G401 (cell line): ENCODE measurements around the gene PTRHD1. TPM values are rescaled to one million over a fixed set of nuclear protein-coding genes. Genes with fewer than 3 reads are reported as not detected.
A peak's percentile ranks its signal among the peaks of the same experiment; 100 is the strongest.

Experiments
- DNase-seq: peaks from one replicate; pipeline ENCODE4 v3.0.0-alpha.2; 2015; ENCODE audit warnings: low spot score
- in situ Hi-C: cut with HindIII; loops from 2 replicates; pipeline ENCODE4 v1.10.0; 2016; ENCODE audit warnings: low sequenced_read_pairs, mixed read lengths
- total RNA-seq: library from RNA; depleted of rRNA; stranded (reverse); fragments of >200 nt; shearing (Covaris generic); gene quantifications from 2 replicates; pipeline ENCODE4 v1.2.3, GENCODE V29; 2014

Gene PTRHD1
- total RNA-seq, 1 experiment from 2014 or later: 53.8 TPM

DNA sequence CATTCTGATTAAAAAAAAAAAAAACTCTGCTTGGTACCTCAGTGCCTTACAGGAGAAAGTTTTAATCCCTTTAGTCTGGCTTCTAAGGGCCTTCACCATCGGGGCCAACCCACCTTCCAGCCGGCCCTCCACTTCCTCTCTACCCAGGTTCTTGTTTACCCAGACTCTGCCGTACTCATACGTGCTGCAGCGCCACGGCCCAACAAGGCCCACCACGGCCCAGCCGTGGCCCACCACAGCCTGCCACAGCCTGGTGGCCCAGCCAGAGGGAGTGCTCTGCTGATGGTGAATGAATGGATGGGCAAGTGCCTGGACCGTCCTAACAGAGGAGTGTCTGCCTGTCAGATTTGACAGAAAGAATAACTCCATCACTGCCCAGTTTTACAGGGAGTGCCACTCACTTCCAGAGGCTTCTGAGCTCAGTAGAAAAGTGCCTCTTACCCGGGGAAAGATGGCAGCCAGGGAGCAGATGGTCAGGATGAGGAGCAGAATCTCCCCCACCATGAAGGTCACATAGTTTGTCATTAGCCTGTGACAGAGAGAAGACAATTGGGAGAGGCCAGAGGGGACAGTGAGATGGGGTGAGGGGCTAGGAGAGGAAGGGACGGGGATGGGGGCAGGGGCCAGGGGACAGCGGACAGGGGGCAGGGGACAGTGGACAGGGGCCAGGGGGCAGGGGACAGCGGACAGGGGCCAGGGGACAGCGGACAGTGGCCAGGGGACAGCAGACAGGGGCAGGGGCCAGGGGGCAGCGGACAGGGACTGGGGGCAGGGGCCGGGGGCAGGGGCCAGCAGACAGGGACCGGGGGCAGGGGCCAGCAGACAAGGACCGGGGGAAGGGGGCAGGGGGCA is 38.3 kb upstream of the PTRHD1 start:
- no peak for DNase-seq
- in situ Hi-C loops: no loop called here

- in situ Hi-C loops: no loop called here
Observed at GRCh38 chr2:24830786-24831185, 37.6 kb upstream of the PTRHD1 start.

GRCh38 chr2:24830351-24830750 is 37.2 kb upstream of the PTRHD1 start:
- peak; percentile 22 for DNase-seq
- in situ Hi-C loops: no loop called here

More at GRCh38 chr2:24830786-24831185, 37.6 kb upstream of the PTRHD1 start:
- no peak for DNase-seq

GRCh38 chr2:24828238-24828996 is 35.2 kb upstream of the PTRHD1 start:
- no peak for DNase-seq
- in situ Hi-C loops: no loop called here

- in situ Hi-C loops: no loop called here
- peak; percentile 96 for DNase-seq
Observed at GRCh38 chr2:24827321-24828237, 34.4 kb upstream of the PTRHD1 start.

DNA sequence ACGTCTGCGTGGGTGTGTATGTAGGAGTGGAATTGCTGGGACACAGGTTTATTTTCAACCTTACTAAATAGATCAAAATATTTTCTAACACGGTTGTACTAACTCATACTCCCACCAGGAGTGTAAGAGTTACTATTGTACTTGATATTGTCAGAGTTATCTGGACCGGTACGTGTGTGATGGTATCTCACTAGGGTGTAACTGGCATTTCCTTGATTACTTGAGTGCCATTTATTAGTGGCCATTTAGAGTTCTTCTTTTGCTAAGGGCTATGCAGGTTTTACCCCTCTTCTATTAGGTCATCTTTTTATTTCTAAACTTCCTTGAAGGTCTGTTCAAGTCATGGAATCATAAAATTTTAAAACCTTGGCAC is 33.6 kb upstream of the PTRHD1 start:
- DNase-seq: peak; percentile 5
- in situ Hi-C loops: no loop called here

GRCh38 chr2:24825883-24826772 is 32.9 kb upstream of the PTRHD1 start:
- no peak for DNase-seq
- in situ Hi-C loops: no loop called here

DNA sequence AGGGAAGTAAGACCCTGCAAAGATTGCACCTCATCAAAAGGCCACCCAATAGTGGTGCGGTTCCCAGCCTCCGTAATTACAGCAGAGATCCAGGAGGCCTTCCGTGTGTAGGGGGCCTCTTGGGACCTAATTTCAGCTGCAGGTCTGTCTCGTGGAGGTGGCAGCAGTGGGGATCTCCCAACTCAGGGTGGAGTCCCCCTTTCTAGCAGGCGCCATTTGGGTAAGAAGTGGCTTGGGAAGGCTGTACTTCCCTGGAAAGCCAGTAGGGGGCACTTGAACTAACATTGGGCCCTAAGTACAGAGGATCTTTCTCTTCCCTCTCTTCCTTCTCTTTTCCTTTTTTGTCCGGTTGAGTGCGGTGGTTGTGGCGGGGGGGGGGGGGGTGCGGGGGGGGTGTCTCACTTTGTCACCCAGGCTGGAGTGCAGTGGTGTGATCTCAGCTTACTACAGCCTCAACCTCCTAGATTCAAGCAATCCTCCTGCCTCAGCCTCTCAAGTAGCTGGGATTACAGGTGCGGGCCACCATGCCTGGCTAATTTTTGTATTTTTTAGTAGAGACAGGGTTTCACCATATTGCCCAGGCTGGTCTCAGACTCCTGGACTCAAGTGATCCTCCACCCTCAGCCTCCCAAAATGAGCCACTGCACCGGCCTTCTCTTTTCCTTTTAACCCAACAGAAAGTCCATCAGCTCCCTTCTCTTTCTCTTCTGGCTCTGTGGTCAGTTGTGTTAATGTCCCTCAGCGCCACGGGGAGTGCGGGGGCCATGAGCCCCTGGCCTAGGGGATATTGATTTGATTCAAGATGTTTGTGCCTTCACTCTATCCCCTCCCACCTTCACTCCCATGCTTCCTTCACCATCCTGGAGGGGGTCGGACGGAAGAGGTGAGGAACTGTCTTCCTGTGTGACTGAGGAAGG is 32.0 kb upstream of the PTRHD1 start:
- DNase-seq: peak; percentile 13
- in situ Hi-C loops: no loop called here

GRCh38 chr2:24824071-24824588 is 30.9 kb upstream of the PTRHD1 start:
- no peak for DNase-seq
- in situ Hi-C loops: no loop called here

DNA sequence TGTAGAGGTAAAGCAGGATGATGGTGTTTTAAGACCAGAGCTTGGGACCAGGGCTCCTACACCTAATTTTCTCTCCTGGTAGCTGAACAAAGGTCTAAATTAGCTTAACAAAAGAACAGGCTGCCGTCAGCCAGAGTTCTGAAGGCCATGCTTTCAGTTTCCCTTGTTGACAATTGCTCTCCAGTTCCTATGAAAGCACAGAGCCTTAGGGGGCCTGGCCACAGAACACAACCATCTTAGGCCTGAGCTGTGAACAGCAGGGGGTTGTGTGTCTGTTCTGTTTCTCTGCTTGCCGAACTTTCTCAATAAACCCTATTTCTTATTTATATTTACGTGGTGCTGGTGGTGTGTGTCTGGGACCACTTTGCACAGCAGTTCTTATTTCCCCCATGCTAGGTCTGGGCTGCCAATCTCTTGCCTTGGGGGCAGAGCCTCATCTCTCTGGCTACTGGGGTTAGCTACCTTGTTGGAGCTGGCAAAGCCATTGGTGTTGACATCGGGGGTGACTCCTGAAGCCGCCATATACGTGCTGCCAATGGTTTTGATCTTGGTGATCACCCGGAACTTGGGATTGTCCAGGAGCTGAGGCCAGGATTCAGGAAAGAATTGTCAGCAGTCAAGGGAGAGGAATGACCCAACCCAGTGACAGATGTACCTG is 29.0 kb upstream of the PTRHD1 start:
- peak; percentile 9 for DNase-seq
- in situ Hi-C loops: no loop called here

DNA sequence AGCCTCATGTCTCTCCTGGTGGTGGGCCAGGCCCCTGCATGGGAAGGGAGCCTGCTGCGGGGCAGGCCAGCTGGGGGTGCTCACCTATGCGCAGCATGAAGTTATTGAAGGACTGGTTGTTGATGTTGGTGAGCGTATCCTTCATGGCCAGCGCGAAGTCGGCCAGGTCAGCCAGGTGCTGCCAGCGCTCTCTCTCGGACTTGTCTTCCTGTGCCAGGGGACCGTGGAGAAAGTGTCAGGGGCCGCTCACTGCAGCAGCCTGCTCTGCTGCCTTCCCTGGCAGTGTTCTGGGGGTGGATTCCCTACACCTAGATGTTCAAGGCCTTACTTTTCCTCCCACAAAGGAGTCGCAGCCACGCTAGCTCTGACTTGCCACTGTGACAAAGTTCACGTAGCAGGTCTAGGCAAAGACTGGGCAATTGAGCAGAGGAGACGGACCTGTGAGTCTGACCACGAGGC is 28.3 kb upstream of the PTRHD1 start:
- no peak for DNase-seq
- in situ Hi-C loops: no loop called here

- no peak for DNase-seq
- in situ Hi-C loops: no loop called here
Observed at GRCh38 chr2:24820598-24821432, 27.6 kb upstream of the PTRHD1 start.

DNA sequence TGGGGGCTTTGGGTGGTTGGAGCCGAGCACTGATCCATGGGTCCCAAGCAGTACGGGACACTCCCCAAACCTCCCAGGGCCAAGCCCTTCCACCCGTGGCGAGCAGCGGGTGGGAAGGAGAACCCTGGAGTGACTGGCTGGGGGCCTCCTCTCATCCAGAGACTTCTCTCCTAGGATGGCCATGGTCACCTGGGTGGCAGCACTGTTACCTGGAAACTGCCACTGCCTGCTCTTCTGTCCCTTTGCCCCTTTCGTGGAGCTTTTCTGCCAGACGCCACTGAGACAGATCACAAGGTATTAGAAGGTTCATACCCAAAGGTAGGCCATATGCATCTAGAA is 27.0 kb upstream of the PTRHD1 start:
- no peak for DNase-seq
- in situ Hi-C loops: no loop called here

- no peak for DNase-seq
- in situ Hi-C loops: no loop called here
Observed at GRCh38 chr2:24819442-24820174, 26.4 kb upstream of the PTRHD1 start.

DNA sequence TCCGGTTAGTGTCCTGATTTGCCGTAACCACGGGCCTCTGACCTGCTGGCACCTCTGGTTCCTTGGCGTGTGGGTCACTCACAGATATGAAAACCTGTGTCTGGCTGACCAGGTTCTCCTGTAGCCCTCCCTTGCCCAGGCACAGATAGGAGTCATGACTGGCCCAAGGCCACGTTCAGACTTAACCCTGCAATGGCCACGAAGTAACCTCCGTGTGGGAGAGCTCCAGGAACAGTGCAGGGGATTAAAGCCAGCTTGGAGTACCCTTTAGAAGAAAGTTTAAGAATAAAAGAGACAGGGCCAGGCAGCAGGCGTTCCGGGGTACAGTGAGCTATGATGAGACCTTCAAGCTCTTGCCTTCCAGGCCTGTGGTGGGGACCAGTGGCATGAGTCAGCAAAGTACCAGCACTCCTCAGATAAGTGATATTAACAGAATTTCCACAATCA is 25.6 kb upstream of the PTRHD1 start:
- DNase-seq: no peak
- in situ Hi-C loops: no loop called here
